Stimulated activated CD4-positive, alpha-beta T cell treated with anti-CD3 and anti-CD28 coated beads, Interleukin-2, amount 100 ng/mL, for 4 hours (primary cell): Measurements from ENCODE around the gene ZNF319.

ENCODE experiments used
- DNase-seq: peaks from one replicate; pipeline ENCODE4 v3.0.0-alpha.2; 2020; ENCODE audit warnings: low read depth

Gene ZNF319

GRCh38 chr16:57956270-57956808 lies 44.1 kb downstream of the ZNF319 start:
- no peak for DNase-seq

- no peak for DNase-seq
Measured at GRCh38 chr16:57955572-57956188, 44.8 kb downstream of the ZNF319 start.

- no peak for DNase-seq
Measured at GRCh38 chr16:57953857-57954256, 46.6 kb downstream of the ZNF319 start.

GRCh38 chr16:57952909-57953308 lies 47.6 kb downstream of the ZNF319 start:
- no peak for DNase-seq

- DNase-seq: no peak
Measured at GRCh38 chr16:57951204-57951960, 49.1 kb downstream of the ZNF319 start.

- DNase-seq: no peak
Measured at GRCh38 chr16:57950382-57950781, 50.1 kb downstream of the ZNF319 start.

- no peak for DNase-seq
Measured at GRCh38 chr16:57949595-57950238, 50.8 kb downstream of the ZNF319 start.

GRCh38 chr16:57949013-57949412 lies 51.5 kb downstream of the ZNF319 start:
- DNase-seq: no peak

- DNase-seq: no peak
Measured at GRCh38 chr16:57948027-57948426, 52.4 kb downstream of the ZNF319 start.

- no peak for DNase-seq
Measured at GRCh38 chr16:57947261-57947660, 53.2 kb downstream of the ZNF319 start.

GRCh38 chr16:57946181-57946801 lies 54.2 kb downstream of the ZNF319 start:
- no peak for DNase-seq

- DNase-seq: no peak
Measured at GRCh38 chr16:57945740-57946138, 54.7 kb downstream of the ZNF319 start.

- no peak for DNase-seq
Measured at GRCh38 chr16:57944970-57945739, 55.3 kb downstream of the ZNF319 start.
